Gastrocnemius medialis (tissue), 4 donors: Measurements from ENCODE around the gene S100A9.

Source experiments
- POLR2A ChIP-seq, 2 donors: fragments of 450-650 bp; IDR thresholded peaks; one replicate each; pipeline ENCODE4 v1.6.1; 2017; ENCODE audit warnings: antibody characterized with exemption in 2 of 2, mild to moderate bottlenecking in 2 of 2, moderate library complexity in 2 of 2
- TF ChIP-seq, protein P1 (sequence below), 5 experiments: fragments of 450-650 bp in 3 of 5; fragments of 200-600 bp in 2 of 5; sonication (generic) in 2 of 5; IDR thresholded peaks in 4 of 5; conservative IDR thresholded peaks in 1 of 5; 1 replicate in 4 of 5; 2 replicates in 1 of 5; pipeline ENCODE4 v1.5.1; 2016 to 2019; ENCODE audit warnings: antibody characterized with exemption in 5 of 5, mild to moderate bottlenecking in 3 of 5, moderate library complexity in 3 of 5

DNA sequence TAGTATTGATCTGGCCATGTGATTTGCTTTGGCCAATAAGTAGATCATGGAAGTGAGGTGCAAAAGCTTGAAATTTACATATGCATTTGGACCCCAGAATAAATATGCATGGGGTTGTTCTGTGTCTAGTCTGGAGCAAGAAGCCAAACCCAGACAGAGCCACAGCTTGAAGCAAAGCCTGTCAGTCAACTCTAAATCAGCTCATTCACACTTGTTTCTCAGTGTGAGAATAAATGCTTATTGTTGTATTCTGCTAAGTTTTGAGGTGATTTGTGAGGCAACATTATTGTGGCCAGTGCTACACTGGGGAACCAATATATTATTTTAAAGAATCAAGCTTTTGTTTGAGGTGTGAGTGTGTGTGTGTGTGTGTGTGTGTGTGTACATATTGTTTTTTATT is 32.7 kb upstream of the S100A9 start:
- TF ChIP-seq POLR2A (IDR thresholded peaks at IDR 0.05) = no peak
- TF ChIP-seq, protein P1, sequence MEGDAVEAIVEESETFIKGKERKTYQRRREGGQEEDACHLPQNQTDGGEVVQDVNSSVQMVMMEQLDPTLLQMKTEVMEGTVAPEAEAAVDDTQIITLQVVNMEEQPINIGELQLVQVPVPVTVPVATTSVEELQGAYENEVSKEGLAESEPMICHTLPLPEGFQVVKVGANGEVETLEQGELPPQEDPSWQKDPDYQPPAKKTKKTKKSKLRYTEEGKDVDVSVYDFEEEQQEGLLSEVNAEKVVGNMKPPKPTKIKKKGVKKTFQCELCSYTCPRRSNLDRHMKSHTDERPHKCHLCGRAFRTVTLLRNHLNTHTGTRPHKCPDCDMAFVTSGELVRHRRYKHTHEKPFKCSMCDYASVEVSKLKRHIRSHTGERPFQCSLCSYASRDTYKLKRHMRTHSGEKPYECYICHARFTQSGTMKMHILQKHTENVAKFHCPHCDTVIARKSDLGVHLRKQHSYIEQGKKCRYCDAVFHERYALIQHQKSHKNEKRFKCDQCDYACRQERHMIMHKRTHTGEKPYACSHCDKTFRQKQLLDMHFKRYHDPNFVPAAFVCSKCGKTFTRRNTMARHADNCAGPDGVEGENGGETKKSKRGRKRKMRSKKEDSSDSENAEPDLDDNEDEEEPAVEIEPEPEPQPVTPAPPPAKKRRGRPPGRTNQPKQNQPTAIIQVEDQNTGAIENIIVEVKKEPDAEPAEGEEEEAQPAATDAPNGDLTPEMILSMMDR (IDR thresholded peaks at IDR 0.05 in 4 of 5, conservative IDR thresholded peaks at IDR 0.05 in 1 of 5) = no peak
